ENCODE data around the gene ATP5F1E.

The ATP5F1E gene

DNA sequence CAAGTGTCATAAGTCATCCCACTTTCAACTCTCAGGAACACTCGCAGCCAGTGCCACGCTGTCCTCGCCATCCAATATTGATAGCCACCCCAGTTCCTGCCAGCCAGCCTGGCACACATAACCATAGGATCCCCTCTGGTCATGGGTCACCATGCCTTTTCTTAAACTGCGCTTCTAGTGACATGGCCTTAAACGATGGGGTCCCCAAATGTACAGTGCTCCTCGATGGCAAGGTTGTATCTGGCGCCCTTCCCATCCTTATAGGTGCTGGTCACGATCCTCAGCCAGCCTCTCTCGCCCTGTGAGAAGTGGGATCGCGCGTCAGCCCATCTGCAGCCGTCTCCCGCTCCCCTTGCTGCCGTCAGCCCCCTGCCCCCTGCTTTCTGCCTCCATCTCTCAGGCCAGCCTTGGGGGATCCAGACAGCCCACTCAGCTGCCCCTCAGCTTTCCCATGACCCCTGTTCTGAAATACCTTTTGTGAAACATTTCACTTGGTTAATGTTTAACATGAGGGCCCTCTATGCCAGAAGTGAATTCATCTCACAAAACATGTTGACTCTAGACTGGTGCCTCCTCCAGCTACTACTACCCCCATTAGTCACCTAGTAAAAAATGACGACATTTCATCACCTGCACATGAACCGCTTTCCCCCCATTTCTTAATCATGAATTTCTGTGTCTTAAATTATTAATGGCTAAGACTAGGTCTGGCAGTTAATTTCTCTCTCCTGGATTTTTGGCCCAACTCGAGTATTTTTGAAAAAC is 36.5 kb downstream of the ATP5F1E start:
- no peak for DNase-seq (ENCODE audit: low read depth)
- H3K4me3 ChIP-seq (ENCODE audit: low read depth, low read length): no peak overlapping the region
- TF ChIP-seq, protein P1, sequence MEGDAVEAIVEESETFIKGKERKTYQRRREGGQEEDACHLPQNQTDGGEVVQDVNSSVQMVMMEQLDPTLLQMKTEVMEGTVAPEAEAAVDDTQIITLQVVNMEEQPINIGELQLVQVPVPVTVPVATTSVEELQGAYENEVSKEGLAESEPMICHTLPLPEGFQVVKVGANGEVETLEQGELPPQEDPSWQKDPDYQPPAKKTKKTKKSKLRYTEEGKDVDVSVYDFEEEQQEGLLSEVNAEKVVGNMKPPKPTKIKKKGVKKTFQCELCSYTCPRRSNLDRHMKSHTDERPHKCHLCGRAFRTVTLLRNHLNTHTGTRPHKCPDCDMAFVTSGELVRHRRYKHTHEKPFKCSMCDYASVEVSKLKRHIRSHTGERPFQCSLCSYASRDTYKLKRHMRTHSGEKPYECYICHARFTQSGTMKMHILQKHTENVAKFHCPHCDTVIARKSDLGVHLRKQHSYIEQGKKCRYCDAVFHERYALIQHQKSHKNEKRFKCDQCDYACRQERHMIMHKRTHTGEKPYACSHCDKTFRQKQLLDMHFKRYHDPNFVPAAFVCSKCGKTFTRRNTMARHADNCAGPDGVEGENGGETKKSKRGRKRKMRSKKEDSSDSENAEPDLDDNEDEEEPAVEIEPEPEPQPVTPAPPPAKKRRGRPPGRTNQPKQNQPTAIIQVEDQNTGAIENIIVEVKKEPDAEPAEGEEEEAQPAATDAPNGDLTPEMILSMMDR (conservative IDR thresholded peaks at IDR 0.05; ENCODE audit: low read depth, low read length): no peak

DNA sequence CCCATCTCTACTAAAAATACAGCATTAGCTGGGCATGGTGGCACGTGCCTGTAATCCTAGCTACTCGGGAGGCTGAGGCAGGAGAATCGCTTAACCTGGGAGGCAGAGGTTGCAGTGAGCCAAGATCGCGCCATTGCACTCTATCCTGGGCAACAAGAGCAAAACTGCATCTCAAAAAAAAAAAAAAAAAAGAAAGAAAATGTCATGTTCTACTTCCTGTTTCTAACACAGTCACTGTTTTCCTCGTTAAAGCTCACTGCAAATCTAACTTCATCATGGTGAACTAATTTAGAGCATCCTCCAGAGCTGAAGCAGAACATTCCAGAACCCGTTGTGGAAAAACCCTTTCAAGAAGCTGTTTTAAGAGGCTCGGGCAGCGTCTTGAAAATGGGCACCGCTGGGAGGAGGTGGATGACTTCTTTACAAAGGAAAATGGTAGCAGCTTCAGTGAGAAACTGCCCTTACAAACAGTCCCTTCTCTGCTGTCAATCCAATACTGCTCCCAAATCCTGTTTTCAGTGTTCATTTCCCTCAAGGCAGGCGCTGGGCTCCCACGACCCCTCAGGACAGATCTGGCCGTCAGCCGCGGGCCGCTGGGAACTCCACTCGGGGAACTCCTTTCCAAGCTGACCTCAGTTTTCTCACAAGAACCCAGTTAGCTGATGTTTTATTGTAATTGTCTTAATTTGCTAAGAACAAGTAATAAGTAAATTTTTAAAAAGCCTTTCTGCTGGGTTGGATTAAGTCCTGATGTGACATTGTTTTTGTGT is 37.6 kb downstream of the ATP5F1E start:
- no peak overlapping the region for H3K4me3 ChIP-seq (ENCODE audit: low read depth, low read length)
- TF ChIP-seq, protein P1 (conservative IDR thresholded peaks at IDR 0.05; ENCODE audit: low read depth, low read length): no peak
- no peak for DNase-seq (ENCODE audit: low read depth)

DNA sequence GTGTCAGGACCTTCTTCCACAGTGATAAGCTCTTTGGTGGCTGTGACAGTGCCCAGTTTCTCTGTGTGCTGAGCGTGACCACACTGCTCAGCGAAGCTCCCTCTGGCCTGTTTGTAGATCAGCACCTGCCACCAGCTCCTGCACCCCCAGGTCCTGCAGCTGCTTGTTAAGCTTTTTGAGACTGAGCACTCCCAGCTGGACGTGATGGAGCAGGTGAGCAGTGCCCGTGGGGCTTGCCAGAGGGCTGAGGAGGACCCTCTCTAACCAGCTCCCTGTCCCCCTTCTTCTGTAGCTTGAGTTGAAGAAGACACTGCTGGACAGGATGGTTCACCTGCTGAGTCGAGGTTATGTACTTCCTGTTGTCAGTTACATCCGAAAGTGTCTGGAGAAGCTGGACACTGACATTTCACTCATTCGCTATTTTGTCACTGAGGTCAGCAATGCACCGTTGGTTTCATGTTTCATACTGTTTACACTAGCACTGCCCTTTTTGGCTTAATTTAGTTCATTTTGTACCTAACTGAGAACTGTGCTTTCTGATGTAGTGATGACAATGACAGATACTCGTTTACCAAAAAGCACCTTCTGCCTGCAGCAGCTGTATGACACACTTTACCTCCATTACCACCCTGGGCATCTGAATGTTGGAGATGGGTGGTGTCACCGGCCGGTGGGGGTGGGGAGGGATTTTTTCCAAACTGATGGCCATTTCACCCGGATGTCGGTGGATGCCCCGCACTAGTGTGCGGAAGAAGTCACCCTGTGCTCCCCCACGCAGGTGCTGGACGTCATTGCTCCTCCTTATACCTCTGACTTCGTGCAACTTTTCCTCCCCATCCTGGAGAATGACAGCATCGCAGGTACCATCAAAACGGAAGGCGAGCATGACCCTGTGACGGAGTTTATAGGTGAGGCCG is 38.5 kb downstream of the ATP5F1E start:
- H3K4me3 ChIP-seq (ENCODE audit: low read depth, low read length): no peak overlapping the region
- TF ChIP-seq, protein P1 (conservative IDR thresholded peaks at IDR 0.05; ENCODE audit: low read depth, low read length): no peak
- DNase-seq (ENCODE audit: low read depth): peak; percentile 9

DNA sequence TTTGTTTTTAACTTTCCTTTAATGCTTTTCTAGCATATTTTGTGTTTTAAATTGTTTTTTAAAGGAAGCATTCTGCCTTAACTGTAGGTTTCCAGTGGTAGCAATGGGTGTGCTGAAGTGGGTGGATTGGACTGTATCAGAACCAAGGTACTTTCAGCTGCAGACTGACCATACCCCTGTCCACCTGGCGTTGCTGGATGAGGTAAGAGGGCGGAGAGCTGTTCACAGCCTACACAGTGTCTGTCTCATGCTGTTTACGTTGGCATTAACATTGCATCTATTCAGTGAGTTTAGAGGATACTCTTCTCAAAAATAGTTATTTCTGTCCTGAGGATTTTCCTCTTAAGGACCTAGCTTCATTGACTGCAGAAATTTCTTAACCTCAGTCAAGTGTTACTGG is 39.2 kb downstream of the ATP5F1E start:
- no peak overlapping the region for H3K4me3 ChIP-seq (ENCODE audit: low read depth, low read length)
- no peak for DNase-seq (ENCODE audit: low read depth)
- TF ChIP-seq, protein P1 (conservative IDR thresholded peaks at IDR 0.05; ENCODE audit: low read depth, low read length): no peak

DNA sequence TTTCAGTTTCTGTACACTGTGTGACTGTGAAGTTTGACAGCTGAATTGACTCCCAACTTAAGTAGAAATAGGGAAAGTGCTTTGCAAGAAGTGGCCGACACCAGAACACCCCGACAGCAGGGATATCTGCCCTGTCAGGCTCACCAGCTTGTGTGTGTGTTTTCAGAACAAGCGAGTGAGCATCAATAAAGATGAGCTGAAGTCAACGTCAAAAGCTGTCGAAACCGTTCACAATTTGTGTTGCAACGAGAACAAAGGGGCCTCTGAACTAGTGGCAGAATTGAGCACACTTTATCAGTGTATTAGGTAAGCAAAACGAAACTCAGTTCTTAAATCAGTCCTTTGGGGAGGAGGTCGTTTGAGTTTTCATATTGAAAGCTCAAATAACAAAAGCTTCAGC is 40.4 kb downstream of the ATP5F1E start:
- DNase-seq (ENCODE audit: low read depth): peak; percentile 11
- TF ChIP-seq, protein P1 (conservative IDR thresholded peaks at IDR 0.05; ENCODE audit: low read depth, low read length): no peak

DNA sequence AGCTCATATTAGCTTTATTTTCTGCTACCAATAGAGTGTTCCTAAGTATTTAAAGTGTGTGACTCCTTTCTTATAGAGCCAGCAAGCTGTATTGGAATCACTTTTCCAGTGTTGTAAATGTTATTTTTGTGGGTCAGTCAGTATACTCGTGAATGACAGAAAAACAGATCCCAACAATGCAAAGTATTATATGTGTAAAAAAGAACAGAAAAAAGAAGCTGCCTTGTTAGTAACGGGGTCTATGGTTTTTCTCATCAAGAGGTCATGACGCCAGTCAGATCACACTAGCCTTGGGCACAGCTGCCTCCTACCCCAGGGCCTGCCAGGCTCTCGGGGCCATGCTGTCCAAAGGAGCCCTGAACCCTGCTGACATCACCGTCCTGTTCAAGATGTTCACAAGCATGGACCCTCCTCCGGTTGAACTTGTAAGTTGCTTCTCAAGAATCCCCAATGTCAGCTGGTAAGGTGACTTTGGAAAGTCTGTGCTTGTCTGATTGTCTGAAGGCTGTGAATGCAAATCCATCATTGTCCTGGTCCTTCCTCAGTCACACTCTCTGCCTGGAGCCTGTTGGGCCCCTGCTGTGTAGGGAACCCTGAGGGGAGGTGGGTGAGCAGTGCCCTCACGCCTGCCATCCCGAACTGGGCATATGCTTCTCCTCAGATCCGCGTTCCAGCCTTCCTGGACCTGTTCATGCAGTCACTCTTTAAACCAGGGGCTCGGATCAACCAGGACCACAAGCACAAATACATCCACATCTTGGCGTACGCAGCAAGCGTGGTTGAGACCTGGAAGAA is 41.3 kb downstream of the ATP5F1E start:
- TF ChIP-seq, protein P1 (conservative IDR thresholded peaks at IDR 0.05; ENCODE audit: low read depth, low read length): no peak
- no peak overlapping the region for H3K4me3 ChIP-seq (ENCODE audit: low read depth, low read length)
- DNase-seq (ENCODE audit: low read depth): no peak

More for the DNA sequence above, 40.4 kb downstream of the ATP5F1E start:
- no peak overlapping the region for H3K4me3 ChIP-seq (ENCODE audit: low read depth, low read length)
